Renal cortical epithelial cell (primary cell): ENCODE data around the gene CHRNB4. TPM values are rescaled to one million over a fixed set of nuclear protein-coding genes. Genes with fewer than 3 reads are reported as not detected.

Experiments used
- DNase-seq: peaks from one replicate; pipeline ENCODE4 v3.0.0-alpha.2; 2011; ENCODE audit warnings: low read depth
- total RNA-seq: library from RNA; depleted of rRNA; stranded (reverse); fragments of >200 nt; gene quantifications from 2 replicates; pipeline ENCODE4 v1.2.3, GENCODE V29; 2014

CHRNB4 gene
- total RNA-seq, 1 donor from 2014 or later = 0.15 TPM

GRCh38 chr15:78671626-78672211 lies 30.7 kb upstream of the CHRNB4 start:
- peak; percentile 22 for DNase-seq

- peak; percentile 27 for DNase-seq
Observed at GRCh38 chr15:78668987-78669386, 28.0 kb upstream of the CHRNB4 start.

- no peak for DNase-seq
Observed at GRCh38 chr15:78667578-78668236, 26.7 kb upstream of the CHRNB4 start.

- DNase-seq = no peak
Observed at GRCh38 chr15:78666010-78666409, 25.0 kb upstream of the CHRNB4 start.

- DNase-seq = peak; percentile 36
Observed at GRCh38 chr15:78663703-78664102, 22.7 kb upstream of the CHRNB4 start.

GRCh38 chr15:78662028-78662427 lies 21.0 kb upstream of the CHRNB4 start:
- no peak for DNase-seq

- no peak for DNase-seq
Observed at GRCh38 chr15:78661001-78661400, 20.0 kb upstream of the CHRNB4 start.

GRCh38 chr15:78660584-78660983 lies 19.6 kb upstream of the CHRNB4 start:
- DNase-seq = no peak

GRCh38 chr15:78658823-78659222 lies 17.8 kb upstream of the CHRNB4 start:
- no peak for DNase-seq

- DNase-seq = peak; percentile 11
Observed at GRCh38 chr15:78654272-78654671, 13.3 kb upstream of the CHRNB4 start.

- no peak for DNase-seq
Observed at GRCh38 chr15:78651930-78652615, 11.1 kb upstream of the CHRNB4 start.

GRCh38 chr15:78651007-78651406 lies 10.0 kb upstream of the CHRNB4 start:
- DNase-seq = peak; percentile 51

GRCh38 chr15:78650022-78650421 lies 9.0 kb upstream of the CHRNB4 start:
- no peak for DNase-seq

GRCh38 chr15:78645009-78645408 lies 4.0 kb upstream of the CHRNB4 start:
- DNase-seq = peak; percentile 3

- DNase-seq = no peak
Observed at GRCh38 chr15:78642331-78642730, 1.3 kb upstream of the CHRNB4 start.

GRCh38 chr15:78641749-78642275 lies 802 bp upstream of the CHRNB4 start:
- DNase-seq = no peak

- DNase-seq = no peak
Observed at GRCh38 chr15:78640527-78641101, 396 bp downstream of the CHRNB4 start.

GRCh38 chr15:78638658-78639314 lies 2.2 kb downstream of the CHRNB4 start:
- DNase-seq = peak; percentile 22

- no peak for DNase-seq
Observed at GRCh38 chr15:78637776-78638435, 3.1 kb downstream of the CHRNB4 start.

GRCh38 chr15:78636378-78636859 lies 4.6 kb downstream of the CHRNB4 start:
- DNase-seq = no peak

- DNase-seq = no peak
Observed at GRCh38 chr15:78635346-78635745, 5.7 kb downstream of the CHRNB4 start.
